ENCODE results near the gene CASP6. TPM values are rescaled to one million over a fixed set of nuclear protein-coding genes. Genes with fewer than 3 reads are reported as not detected.

CASP6 gene
- total RNA-seq, 1 donor from 2014 or later: 22.5 TPM

DNA sequence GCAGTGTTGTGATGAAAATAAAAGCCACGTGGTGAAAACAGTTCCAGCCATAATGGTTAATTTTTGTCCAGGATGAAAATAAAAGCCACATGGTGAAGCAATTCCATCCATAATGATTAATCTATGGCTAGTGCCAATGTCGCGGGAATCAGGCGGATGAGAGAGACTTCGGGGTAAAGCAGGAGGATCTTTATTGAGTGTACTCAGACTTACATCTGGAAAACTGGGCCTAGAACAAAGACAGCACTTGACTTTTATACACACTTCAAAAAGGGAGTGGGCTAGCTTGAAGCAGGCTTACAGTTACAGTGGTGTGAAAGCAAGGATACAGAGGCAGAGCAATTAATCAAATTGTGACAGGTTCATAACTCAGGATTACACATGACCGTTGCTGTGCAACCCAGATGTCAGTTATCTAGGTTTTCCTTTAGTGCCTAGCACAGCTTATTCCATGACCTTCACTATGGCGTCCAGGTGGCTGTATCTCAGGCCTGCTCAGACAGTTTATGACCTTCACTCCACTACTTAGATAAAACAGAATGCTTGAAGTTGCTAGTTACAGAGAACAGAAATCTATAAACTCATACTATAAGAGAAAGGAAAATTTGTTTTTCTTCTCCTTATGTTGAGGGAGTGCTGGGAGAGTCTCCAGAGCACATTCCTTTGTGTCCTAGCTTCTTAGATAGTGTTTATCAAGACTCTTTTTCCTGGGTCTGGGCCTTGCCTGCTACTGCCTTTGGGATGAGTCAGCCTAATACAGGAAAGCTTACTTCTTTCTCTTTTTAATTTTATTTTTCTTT lies 32.5 kb upstream of the CASP6 start:
- Histone ChIP-seq H3K27ac (no peak overlapping the region), H3K4me3 (no peak overlapping the region), H3K9me3 (no peaks in the 10 kb centered on the region), H3K4me1 (no peaks in the 10 kb centered on the region), H3K36me3 (peaks cover 2% of the 10 kb centered on the region), H3K27me3 (ENCODE audit: low read depth) (no peaks in the 10 kb centered on the region)
- intact Hi-C loops (cut with DNase I): no loop called here
- ATAC-seq: no peak
- no peak for TF ChIP-seq CTCF (IDR thresholded peaks at IDR 0.05)
- DNase-seq: no peak

DNA sequence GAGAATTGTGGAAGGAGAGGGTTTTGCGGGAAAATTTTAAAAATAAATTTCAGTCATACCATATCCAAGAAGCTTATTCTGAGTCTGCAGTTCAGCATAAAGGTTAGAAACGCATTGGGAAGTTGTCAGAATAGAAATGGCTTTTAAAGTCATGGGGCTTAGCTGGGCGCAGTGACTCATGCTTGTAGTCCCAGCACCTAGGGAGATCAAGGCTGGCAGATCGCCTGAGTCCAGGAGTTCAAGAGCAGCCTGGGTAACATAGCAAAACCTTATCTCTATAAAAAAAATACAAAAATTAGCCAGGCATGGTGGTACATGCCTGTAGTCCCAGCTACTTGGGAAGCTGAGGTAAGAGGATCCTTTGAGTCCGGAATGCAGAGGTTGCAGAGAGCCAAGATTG lies 30.5 kb upstream of the CASP6 start:
- H3K4me1 ChIP-seq: peaks cover 5% of the 10 kb centered on the region
- H3K9me3 ChIP-seq: no peaks in the 10 kb centered on the region
- ATAC-seq (no peak), DNase-seq (no peak)
- H3K27ac ChIP-seq: no peak overlapping the region
- H3K27me3 ChIP-seq (ENCODE audit: low read depth): no peaks in the 10 kb centered on the region
- no peak for TF ChIP-seq CTCF (IDR thresholded peaks at IDR 0.05)
- intact Hi-C loops (cut with DNase I): no loop called here
- no peak overlapping the region for H3K4me3 ChIP-seq
- H3K36me3 ChIP-seq: no peaks in the 10 kb centered on the region

DNA sequence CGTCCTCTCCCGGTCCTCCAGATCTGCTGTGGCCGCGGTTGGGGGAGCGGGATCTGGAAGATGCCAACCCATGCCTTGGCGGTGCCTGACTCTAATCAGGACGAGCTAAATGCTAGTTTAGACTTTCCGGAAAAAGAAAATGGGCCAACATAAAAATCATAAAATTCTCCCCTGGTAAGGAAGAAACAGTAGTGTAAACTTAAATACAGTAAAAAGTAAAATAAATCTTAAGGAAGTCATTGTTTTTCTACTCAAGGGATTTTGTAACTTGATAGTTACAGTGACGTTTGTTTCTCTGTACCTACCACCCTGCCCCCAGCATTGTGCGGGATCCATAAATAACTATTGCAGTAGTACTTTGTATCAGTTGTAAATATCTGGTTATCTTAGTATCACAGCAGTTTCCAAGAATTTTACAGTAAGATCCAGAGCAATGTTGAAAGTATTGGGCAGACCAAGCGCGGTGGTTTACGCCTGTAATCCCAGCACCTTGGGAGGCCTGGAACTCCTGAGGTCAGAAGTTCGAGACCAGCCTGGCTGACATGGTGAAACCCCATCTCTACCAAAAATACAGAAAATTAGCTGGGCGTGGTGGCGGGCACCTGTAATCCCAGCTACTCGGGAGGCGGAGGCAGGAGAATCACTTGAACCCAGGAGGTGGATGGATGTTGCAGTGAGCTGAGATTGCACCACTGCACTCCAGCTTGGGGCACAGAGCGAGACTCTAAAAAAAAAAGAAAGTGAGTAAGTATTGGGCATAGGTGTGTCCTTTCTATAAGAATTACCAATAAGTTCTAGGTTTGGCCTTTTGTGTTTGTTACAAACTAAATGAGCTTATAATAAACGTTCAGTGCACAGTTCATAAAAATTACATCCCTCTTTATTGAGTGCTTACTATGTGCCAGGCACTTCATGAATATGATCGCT lies 27.6 kb upstream of the CASP6 start:
- ATAC-seq: no peak

DNA sequence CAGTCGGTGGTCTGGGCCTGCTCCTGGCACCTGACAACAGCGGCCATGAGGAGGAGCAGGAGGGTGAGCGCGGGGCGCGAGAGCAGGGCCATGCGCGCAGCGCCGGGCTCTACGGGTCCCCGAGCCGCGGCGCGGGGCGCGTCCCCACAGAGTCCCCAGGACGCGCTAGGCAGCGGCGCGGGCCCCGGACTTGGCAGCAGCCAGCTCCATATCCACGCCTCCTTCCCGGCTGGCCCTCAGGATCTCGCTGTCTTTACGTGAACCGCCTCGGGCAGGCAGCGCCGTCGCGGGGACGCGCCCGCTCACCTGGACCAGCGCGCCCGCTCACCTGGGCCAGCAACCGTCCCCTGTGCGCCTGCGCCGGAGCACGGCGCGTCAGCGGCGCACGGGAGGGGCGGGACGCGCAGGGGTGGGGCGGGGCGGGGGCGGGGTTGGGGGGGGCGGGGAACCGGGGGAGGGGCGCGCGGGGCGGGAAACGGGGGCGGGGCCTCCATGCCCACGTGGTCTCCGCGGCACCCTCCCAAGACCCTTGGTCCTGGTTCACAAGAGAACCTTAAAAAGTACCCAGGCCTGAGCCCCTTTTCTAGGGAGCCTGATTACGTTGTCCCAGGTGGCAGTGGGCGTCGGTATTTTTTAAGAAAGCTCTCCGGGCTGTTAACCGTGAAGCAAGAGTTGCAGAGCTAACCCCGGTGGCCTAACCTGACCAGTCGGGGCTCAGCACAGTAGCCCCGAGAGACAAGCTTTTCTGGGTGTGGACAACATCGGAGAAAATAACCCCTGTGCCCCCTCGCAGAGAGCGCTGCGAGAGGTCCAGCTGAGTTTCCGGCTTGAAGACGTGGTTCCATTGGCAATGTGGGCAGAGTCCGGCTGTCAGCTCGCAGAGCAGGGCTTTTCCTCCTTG lies 26.7 kb upstream of the CASP6 start, which contains the start of gene PLA2G12A:
TSS of gene PLA2G12A (minus strand) at position 353 of the 901 bp plus-strand sequence. CDS start at position 92, 261 bp downstream.
- DNase-seq (peak; percentile 93), ATAC-seq (peak; percentile 98 to 99)
- Histone ChIP-seq H3K36me3 (no peaks in the 10 kb centered on the region), H3K9me3 (no peaks in the 10 kb centered on the region), H3K4me3 (peak within 1 kb of the TSS; percentile 76), H3K27me3 (ENCODE audit: low read depth) (no peaks in the 10 kb centered on the region), H3K27ac (peak within 1 kb of the TSS; percentile 80), H3K4me1 (peaks cover 15% of the 10 kb centered on the region)
- TF ChIP-seq CTCF (IDR thresholded peaks at IDR 0.05): no peak
- intact Hi-C loops (cut with DNase I): no loop called here

More for the DNA sequence above, 27.6 kb upstream of the CASP6 start:
- DNase-seq: no peak
- peak overlapping the region; percentile 80 for H3K27ac ChIP-seq
- no peaks in the 10 kb centered on the region for H3K9me3 ChIP-seq
- H3K27me3 ChIP-seq (ENCODE audit: low read depth): no peaks in the 10 kb centered on the region
- H3K36me3 ChIP-seq: no peaks in the 10 kb centered on the region
- intact Hi-C loops (cut with DNase I): no loop called here
- peaks cover 15% of the 10 kb centered on the region for H3K4me1 ChIP-seq
- TF ChIP-seq CTCF (IDR thresholded peaks at IDR 0.05): no peak
- H3K4me3 ChIP-seq: peak overlapping the region; percentile 76

All from lower lobe of right lung (tissue), 2 donors.